B cell (primary cell): ENCODE data around the gene NR6A1. TPM values are rescaled to one million over a fixed set of nuclear protein-coding genes. Genes with fewer than 3 reads are reported as not detected.

ENCODE experiments used
- ATAC-seq: fragments of 200-7000 bp; cut with Tn5 transposase; one replicate; pipeline ENCODE4 v1.10.0; 2021; ENCODE audit warnings: low read depth, mild to moderate bottlenecking, moderate number of reproducible peaks, moderate library complexity
- CTCF ChIA-PET: fragments of 350-600 bp; sonication (Branson Sonifier 250); formaldehyde crosslinking; loops from one replicate; lab custom pipeline; 2021; ENCODE audit warnings: antibody characterized with exemption, inconsistent platforms; lab: Charles Lee
- POLR2A ChIA-PET: fragments of 350-600 bp; sonication (Branson Sonifier 250); formaldehyde crosslinking; loops from one replicate; lab custom pipeline; 2021; ENCODE audit warnings: antibody characterized with exemption; lab: Charles Lee
- DNase-seq: peaks from one replicate; pipeline ENCODE4 v3.0.0; 2013
- H2AFZ ChIP-seq: 2 replicates; pipeline ENCODE4 v1.6.1; 2012; ENCODE audit warnings: mild to moderate bottlenecking, low read depth, low read length; ENCODE audit not compliant: insufficient read depth, poor library complexity, severe bottlenecking
- H3K27ac ChIP-seq, 2 donors: 1 replicate in 1 of 2; 2 replicates in 1 of 2; pipeline ENCODE4 v1.5.1; 2012 to 2013; ENCODE audit warnings: low read length in 2 of 2, mild to moderate bottlenecking in 2 of 2, moderate library complexity in 1 of 2
- H3K27me3 ChIP-seq, 4 experiments: fragments of 200-600 bp in 1 of 4; sonication (generic) in 1 of 4; replicated peaks in 1 of 4; 1 replicate in 2 of 4; 2 replicates in 2 of 4; pipeline versions ENCODE4 v1.6.1 to v1.7.0; 2013 to 2016; ENCODE audit warnings: low read length in 3 of 4, mild to moderate bottlenecking in 2 of 4, mixed read lengths in 1 of 4, moderate library complexity in 1 of 4; ENCODE audit not compliant: insufficient read depth in 4 of 4, control insufficient read depth in 3 of 4; ENCODE audit errors: control extremely low read depth in 1 of 4
- H3K36me3 ChIP-seq, 2 experiments: replicated peaks in 1 of 2; 1 replicate in 1 of 2; 2 replicates in 1 of 2; pipeline versions ENCODE4 v1.6.1 to v1.7.1; 2013; ENCODE audit warnings: low read length in 1 of 2; ENCODE audit not compliant: insufficient read depth in 2 of 2, control insufficient read depth in 1 of 2; ENCODE audit errors: control extremely low read depth in 1 of 2, extremely low read depth in 1 of 2
- H3K4me1 ChIP-seq, 2 donors: fragments of 200-600 bp in 1 of 2; sonication (generic) in 1 of 2; 1 replicate in 1 of 2; 2 replicates in 1 of 2; pipeline versions ENCODE4 v1.5.1 to v1.6.1; 2013 to 2017; ENCODE audit warnings: low read length in 2 of 2; ENCODE audit not compliant: control insufficient read depth in 2 of 2, insufficient read depth in 2 of 2
- H3K4me2 ChIP-seq: replicated peaks from 2 replicates; pipeline ENCODE3; 2012; ENCODE audit warnings: mild to moderate bottlenecking, low read depth, low read length; ENCODE audit not compliant: poor library complexity, severe bottlenecking
- H3K4me3 ChIP-seq, 5 experiments: fragments of 200-600 bp in 1 of 5; sonication (generic) in 1 of 5; 1 replicate in 3 of 5; 2 replicates in 2 of 5; pipeline versions ENCODE4 v1.5.1 to v1.7.0; 2011 to 2016; ENCODE audit warnings: low read length in 4 of 5, mild to moderate bottlenecking in 4 of 5, low read depth in 2 of 5, control low read depth in 1 of 5, moderate library complexity in 1 of 5; ENCODE audit not compliant: insufficient read depth in 1 of 5; ENCODE audit errors: control extremely low read depth in 1 of 5, extremely low read depth in 1 of 5
- H3K79me2 ChIP-seq: fragments of 200-600 bp; sonication (generic); one replicate; pipeline ENCODE4 v1.6.0; 2016; ENCODE audit warnings: low read length; ENCODE audit not compliant: control insufficient read depth, insufficient read depth
- H3K9ac ChIP-seq: fragments of 200-600 bp; sonication (generic); 2 replicates; pipeline ENCODE4 v1.6.1; 2017; ENCODE audit warnings: mild to moderate bottlenecking, low read length, moderate library complexity
- H3K9me3 ChIP-seq, 3 donors: one replicate each; pipeline versions ENCODE4 v1.6.1 to v1.7.1; 2013; ENCODE audit warnings: low read length in 2 of 3; ENCODE audit not compliant: control insufficient read depth in 2 of 3, insufficient read depth in 1 of 3; ENCODE audit errors: control extremely low read depth in 1 of 3
- H4K20me1 ChIP-seq: 2 replicates; pipeline ENCODE4 v1.6.0; 2012; ENCODE audit warnings: mild to moderate bottlenecking, low read length; ENCODE audit not compliant: insufficient read depth, control insufficient read depth, poor library complexity, severe bottlenecking
- H3K27ac Mint-ChIP-seq: one replicate; pipeline ENCODE4 v1.8.0; 2021; ENCODE audit warnings: mixed read lengths
- H3K27me3 Mint-ChIP-seq: one replicate; pipeline ENCODE4 v1.8.0; 2021; ENCODE audit warnings: mixed read lengths
- H3K4me1 Mint-ChIP-seq: one replicate; pipeline ENCODE4 v1.8.0; 2021; ENCODE audit warnings: mixed read lengths
- H3K4me3 Mint-ChIP-seq: one replicate; pipeline ENCODE4 v1.8.0; 2021; ENCODE audit warnings: mixed read lengths
- H3K9me3 Mint-ChIP-seq: one replicate; pipeline ENCODE4 v1.8.0; 2022; ENCODE audit warnings: mixed read lengths; ENCODE audit not compliant: insufficient read depth
- CTCF ChIP-seq: fragments of 200-600 bp; IDR thresholded peaks from one replicate; pipeline ENCODE4 v1.8.0; 2022; ENCODE audit warnings: antibody characterized with exemption, mild to moderate bottlenecking
- EZH2 ChIP-seq: IDR thresholded peaks from 2 replicates; pipeline ENCODE4 v1.6.1; 2012; ENCODE audit warnings: borderline replicate concordance, low read depth, mild to moderate bottlenecking, moderate library complexity, low read length; ENCODE audit not compliant: insufficient read depth, poor library complexity, severe bottlenecking
- WGBS: methylation state at CpG from one replicate; pipeline ENCODE4 v1.1.5; 2013; ENCODE audit warnings: missing lambda C conversion rate; ENCODE audit not compliant: insufficient coverage; 5-methylcytosine and 5-hydroxymethylcytosine counted together
- intact Hi-C: fragments of 100-400 bp; cut with micrococcal nuclease; formaldehyde crosslinking; loops from one replicate; pipeline ENCODE4 v1.10.0; 2022
- polyA plus RNA-seq: library from polyadenylated mRNA; depleted of rRNA; stranded (reverse); fragments of >200 nt; gene quantifications from 2 replicates; pipeline ENCODE4 v1.2.3, GENCODE V29; 2012
- total RNA-seq, 2 donors: library from RNA; stranded (reverse); fragments of 120-200 nt in 1 of 2; gene quantifications; 1 replicate in 1 of 2; 2 replicates in 1 of 2; pipeline versions ENCODE4 v1.2.3 to v1.2.4, GENCODE V29; 2013 to 2022

The NR6A1 gene
- total and polyA plus RNA-seq, 2 donors (not counting 1 experiment from before 2014, with no cell fraction given) = 0.09 to 0.67 TPM

- Histone ChIP-seq H3K4me2 (peak overlapping the region; percentile 98), H4K20me1 (no peaks in the 10 kb centered on the region), H3K4me3 (peak overlapping the region; percentile 35 to 84 (median 71)), H3K36me3 (no peaks in the 10 kb centered on the region), H2AFZ (peak overlapping the region; percentile 83), H3K79me2 (no peaks in the 10 kb centered on the region), H3K27ac (no peak overlapping the region), H3K9ac (peak overlapping the region; percentile 77), H3K9me3 (no peaks in the 10 kb centered on the region), H3K27me3 (peaks cover 0 to 43% (median 37%) of the 10 kb centered on the region in 4 experiments), H3K4me1 (peaks cover 27 to 34% of the 10 kb centered on the region in 2 donors)
- H3K9me3 Mint-ChIP-seq = no peaks in the 10 kb centered on the region
- intact Hi-C loops = loop anchor here (2.0 to 10.0 kb wide), 5 partner anchors 153 to 493 kb away; partner anchors contain the start of genes GAPVD1, HSPA5, PSMB7 and SCAI
- TF ChIP-seq EZH2 (peak; percentile 70), CTCF (no peak)
- POLR2A ChIA-PET = interaction anchor here (0.6 to 1.2 kb wide), 8 partner anchors 29 to 1829 kb away, joined by 3 to 8 read pairs (median 4); partner anchors contain the start of genes ARPC5L and HSPA5
- peak overlapping the region; percentile 86 for H3K4me3 Mint-ChIP-seq
- H3K4me1 Mint-ChIP-seq = peaks cover 37% of the 10 kb centered on the region
- CTCF ChIA-PET = interaction anchor here (0.7 to 12.0 kb wide), 8 partner anchors 8 to 1172 kb away, joined by 3 to 345 read pairs (median 4); partner anchors contain the start of genes OLFML2A and WDR38
- DNase-seq = no peak
- H3K27ac Mint-ChIP-seq = peak overlapping the region; percentile 57
- 1% methylated on average over 49 of the region's 56 CpGs for WGBS
- H3K27me3 Mint-ChIP-seq = peaks cover 55% of the 10 kb centered on the region
- ATAC-seq = no peak
Measured at GRCh38 chr9:124769549-124770358, 1.4 kb downstream of the NR6A1 start.
